Stimulated activated CD4-positive, alpha-beta T cell treated with anti-CD3 and anti-CD28 coated beads, TNF-alpha, amount 100 ng/mL, for 1 hour (primary cell): ENCODE measurements around the gene SPACDR.
"Not testable (repeated sequence)": the region's sequence is repeated elsewhere in the genome, so short reads cannot be mapped to it uniquely, and the experiment has no call there.

Experiments
- DNase-seq, 3 donors: peaks; one replicate each; pipeline ENCODE4 v3.0.0-alpha.2; 2020; ENCODE audit warnings: low read depth in 3 of 3, low spot score in 1 of 3

The SPACDR gene, protein sequence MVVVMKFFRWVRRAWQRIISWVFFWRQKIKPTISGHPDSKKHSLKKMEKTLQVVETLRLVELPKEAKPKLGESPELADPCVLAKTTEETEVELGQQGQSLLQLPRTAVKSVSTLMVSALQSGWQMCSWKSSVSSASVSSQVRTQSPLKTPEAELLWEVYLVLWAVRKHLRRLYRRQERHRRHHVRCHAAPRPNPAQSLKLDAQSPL

DNA sequence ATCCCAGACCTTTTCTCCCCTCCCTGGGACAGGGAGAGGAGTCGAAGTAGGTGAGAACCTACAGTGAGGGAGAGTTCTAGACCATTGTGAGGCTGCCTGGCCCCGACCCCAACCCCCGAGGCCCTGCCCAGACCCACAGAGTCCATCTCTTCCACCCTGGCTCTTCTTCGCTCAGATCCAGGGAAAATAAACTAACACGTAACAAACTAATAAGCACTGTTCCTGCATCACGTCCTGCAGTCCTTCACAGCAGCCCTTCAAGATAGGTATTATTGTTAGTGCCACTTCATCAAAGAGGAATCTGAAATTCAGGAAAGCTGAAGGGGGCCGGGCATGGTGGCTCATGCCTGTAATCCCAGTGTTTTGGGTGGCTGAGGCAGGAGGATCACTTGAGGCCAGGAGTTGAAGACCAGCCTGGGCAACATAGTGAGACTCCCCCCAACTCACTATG is at the start of gene SPACDR:
Gene SPACDR, minus strand, starts transcription at position 51 of the 451 bp plus-strand sequence. CDS start 235 bp downstream, outside the sequence.
- DNase-seq = no peak

DNA sequence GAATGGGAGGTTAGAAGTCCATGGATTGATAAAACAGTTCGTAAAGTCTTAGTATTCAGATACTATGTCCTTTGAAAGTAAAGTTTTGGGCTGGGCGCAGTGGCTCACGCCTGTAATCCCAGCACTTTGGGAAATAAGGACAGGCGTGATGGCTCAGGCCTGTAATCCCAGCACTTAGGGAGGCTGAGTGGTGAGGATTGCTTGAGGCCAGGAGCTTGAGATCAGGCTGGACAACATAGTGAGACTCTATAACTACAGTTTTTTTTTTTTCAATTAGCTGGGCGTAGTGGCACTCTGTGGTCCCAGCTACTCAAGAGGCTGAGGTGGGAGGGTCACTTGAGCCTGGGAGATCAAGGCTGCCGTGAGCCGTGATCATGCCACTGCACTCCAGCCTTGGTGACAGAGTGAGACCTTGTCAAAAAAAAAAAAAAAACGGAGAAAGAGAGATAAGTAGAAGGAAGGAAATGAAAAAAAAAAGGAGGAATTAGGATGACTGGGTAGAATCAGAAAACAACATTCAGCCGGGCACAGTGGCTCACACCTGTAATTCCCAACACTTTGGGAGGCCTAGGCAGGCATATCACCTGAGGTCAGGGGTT is 49.3 kb upstream of the SPACDR start:
- DNase-seq = no peak

DNA sequence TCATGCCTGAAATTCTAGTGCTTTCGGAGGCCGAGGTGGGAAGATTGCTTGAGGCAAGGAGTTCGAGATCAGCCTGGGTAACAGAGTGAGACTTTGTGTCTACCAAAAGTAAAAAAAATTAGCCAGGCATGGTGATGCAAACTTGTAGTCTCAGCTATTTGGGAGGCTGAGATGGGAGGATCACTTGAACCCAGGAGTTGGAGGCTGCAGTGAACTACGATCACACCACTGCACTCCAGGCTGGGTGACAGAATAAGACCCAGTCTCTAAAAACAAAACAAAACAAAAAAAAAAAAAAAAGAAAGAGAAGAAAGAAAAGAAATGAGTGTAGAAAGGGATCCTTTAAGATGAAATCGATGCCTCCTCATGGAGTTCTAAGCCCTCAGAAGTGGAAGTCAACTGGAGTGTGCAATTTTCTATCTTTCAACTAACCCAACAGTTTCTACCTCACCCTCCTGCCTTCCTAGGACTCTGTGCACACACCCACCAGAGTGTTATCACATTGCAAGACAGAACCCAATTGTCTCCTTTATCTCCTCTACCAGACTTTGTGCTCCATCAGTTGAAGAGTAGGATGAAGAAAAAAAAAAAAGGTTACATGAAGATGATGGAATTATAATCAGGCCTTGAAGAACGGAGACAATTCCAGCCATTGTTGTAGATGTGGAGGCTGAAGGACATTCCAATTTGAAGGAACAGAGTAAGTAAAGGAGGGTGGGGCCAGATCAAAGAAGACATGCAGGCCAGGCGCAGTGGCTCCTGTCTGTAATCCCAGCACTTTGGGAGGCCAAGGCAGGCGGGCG is 46.6 kb upstream of the SPACDR start:
- DNase-seq = no peak

DNA sequence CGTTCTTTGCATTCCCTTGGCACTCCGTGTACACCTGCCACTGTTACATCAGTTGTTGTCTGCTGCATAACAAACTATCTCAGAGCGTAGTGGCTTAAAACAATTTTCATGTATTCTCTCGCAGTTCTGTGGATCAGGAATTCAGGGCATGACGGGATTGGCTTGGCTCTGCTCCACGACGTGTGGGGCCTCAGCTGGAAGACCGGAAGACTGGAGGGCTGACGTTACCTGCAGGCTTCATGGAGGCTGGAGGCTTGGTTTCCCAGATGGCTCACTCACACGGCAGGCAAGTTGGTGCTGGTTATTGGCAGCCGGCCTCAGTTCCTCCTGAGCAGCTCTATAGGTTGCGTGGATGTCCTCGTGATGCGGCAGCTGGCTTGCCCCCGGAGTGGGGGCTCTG is 45.2 kb upstream of the SPACDR start:
- DNase-seq = no peak

DNA sequence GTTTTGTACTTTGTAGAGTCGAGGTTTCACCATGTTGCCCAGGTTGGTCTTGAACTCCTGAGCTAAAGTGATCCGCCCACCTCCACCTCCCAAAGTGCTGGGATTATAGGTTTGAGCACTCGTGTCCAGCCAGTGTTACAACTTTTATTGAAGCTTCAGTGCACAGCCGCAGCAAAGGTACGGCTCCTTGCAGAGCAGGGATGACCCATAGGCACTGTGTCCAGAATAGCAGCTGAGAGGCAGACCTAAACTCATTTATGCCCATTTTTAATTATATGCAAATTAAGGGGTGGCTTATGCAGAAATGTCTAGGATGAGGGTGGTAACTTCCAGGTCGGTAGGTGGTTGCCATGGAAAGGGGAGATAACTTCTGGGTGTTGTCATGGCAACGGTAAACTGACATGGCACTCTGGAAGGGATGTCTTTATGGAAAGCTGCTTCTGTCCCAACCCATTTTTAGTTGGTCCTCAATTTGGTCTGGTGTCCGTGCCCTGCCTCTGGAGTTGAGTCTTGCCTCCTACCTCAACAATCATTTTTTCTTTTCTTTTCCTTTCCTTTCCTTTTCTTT is 42.4 kb upstream of the SPACDR start:
- no peak for DNase-seq

DNA sequence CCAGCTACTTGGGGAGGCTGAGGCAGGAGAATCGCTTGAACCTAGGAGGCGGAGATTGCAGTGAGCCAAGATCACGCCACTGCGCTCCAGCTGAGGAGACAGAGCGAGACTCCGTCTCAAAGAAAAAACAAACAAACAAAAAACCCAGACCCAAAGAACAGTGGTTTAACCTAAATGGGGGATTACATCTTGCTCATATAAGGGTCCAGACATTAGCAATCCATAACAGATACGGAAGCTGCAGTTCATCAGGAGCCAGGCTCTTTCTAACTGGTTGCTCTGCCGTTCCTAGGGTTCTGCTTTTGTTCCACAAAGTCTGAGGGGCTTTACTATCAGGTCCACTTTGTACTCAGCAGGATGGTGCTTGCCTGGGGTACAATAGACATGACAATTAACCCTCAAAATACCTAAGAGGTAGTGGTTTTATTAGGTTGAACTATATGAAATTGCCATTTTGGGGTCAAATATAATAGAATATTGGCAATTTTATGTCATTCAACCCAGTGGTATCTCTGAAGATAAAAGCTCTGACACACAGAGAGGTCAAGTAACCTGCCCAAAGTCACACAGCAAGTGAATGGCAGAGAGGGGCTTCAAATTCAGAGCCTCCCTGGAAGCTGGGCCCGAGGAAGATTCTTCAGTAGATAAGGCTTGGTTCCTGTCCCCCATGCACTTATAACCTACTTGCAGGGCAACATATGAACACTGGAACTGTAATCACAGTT is 41.0 kb upstream of the SPACDR start:
- no peak for DNase-seq

DNA sequence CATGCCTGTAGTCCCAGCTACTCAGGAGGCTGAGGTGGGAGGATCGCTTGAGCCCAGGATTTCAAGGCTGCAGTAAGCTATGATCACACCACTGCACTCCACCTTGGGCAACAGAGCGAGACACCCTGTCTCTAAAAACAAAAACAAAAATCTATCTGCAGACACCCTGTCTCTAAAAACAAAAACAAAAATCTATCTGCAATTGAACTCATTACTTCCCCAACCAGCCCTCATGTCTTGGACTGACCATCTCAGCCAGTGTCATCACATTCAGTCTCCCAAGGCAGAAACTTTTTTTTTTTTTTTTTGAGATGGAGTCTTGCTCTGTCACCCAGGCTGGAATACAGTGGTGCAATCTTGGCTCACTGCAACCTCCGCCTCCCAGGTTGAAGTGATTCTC is 40.0 kb upstream of the SPACDR start:
- not testable (repeated sequence) for DNase-seq

DNA sequence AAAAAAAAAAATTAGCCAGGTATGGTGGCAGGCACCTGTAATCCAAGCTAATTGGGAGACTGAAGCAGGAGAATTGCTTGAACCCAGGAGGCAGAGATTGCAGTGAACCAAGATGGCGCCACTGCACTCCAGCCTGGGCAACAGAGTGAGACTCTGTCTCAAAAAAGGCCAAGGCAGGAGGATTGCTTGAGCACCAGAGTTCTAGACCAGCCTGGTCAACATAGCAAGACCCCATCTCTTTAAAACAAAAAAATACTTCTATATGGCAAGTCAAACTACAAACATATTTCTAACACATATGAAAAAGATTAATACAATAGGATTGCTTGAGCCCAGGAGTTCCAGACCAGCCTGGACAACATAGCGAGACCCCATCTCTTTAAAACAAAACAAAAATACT is 36.7 kb upstream of the SPACDR start:
- not testable (repeated sequence) for DNase-seq

DNA sequence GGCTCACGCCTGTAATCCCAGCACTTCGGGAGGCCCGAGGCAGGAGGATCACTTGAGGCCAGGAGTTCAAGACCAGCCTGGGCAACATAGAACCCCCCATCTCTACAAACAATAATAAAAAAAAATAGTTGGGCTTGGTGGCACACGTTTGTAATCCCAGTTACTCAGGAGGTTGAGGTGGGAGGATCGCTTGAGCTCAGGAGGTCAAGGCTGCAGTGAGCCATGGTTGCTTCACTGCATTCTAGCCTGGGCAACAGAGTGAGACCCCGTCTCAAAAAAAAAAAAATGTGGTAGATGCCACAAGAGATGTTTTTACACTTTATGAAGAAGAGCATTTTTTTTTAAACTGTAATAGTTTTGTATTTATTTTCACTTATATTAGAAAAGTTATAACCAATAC is 32.4 kb upstream of the SPACDR start:
- no peak for DNase-seq

DNA sequence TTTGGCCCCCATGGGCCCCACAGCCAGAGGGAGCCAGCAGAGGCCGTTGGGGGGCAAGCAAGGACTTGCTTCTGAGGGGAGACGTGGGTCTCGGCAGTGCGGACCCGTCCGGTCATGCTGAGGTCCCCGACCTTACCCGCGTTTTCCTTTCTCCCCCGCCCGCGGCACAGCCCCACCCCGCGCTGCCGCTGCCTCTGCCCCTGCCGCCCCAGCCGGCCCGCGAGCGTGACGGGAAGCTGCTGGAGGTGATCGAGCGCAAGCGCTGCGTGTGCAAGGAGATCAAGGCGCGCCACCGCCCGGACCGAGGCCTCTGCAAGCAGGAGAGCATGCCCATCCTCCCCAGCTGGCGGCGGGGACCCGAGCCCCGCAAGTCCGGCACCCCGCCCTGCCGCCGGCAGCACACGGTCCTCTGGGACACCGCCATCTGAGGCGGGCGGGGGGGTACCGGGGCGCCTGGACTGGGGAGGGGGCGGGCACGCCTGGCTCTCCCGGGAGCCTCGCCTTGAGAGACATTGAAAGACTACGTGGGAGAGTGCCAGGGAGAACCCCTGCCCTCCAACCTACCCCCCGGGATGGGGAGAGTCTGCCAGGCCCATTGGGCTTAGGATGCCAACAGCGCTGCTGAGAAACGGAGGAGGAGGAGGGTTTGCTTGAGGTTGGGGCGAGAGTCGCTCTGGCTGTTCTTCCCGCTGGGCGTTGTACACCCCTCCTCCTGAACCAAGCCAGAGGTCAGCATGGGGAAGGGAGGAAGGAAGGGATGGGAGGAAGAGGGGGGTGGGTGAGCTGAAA is 29.6 kb upstream of the SPACDR start:
- peak in 1 of 3 donors; percentile 43 for DNase-seq

DNA sequence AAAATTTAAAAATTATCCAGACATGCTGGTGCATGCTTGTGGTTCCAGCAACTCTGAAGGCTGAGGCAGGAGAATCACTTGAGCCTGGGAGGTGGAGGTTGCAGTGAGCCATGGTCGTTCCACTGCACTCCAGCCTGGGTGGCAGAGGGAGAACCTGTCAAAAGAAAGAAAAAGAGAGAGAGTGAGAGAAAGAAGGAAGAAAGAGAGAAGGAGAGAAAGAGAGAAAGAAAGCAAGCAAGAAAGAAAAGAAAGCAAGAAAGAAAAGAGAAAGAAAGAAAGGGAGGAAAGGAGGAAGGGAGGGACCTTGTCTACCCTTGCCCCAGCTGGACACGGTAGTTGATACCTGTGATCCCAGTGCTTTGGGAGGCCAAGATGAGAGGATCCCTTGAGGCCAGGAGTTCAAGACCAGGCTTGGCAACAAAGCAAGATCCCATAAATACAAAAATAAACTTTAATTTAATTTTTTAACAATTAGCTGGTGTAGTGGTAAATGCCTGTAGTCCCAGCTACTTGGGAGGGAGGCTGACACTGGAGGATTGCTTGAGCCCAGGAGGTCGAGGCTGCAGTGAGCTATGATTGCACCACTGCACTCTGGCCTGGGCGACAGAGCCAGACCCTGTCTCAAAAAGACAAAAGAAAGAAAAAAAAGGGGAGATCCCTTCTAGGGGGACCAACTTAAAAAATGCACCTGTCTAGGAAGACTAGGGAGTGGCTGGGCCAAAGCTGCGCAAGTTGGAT is 28.8 kb upstream of the SPACDR start:
- DNase-seq = no peak

DNA sequence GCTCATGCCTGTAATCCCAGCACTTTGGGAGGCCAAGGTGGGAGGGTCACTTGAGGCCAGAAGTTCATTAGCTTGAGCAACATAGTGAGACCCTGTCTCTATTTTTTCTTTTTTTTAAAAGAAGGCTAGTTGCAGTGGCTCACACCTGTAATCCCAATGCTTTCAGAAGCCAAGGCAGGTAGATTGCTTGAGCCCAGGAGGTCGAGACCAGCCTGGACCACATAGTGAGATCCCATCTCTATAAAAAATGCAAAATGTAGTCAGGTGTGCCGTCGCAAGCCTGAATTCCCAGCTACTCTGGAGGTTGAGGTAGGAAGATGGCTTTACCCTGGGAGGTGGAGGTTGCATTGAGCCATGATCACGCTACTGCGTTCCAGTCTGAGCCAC is 27.1 kb upstream of the SPACDR start:
- no peak for DNase-seq

DNA sequence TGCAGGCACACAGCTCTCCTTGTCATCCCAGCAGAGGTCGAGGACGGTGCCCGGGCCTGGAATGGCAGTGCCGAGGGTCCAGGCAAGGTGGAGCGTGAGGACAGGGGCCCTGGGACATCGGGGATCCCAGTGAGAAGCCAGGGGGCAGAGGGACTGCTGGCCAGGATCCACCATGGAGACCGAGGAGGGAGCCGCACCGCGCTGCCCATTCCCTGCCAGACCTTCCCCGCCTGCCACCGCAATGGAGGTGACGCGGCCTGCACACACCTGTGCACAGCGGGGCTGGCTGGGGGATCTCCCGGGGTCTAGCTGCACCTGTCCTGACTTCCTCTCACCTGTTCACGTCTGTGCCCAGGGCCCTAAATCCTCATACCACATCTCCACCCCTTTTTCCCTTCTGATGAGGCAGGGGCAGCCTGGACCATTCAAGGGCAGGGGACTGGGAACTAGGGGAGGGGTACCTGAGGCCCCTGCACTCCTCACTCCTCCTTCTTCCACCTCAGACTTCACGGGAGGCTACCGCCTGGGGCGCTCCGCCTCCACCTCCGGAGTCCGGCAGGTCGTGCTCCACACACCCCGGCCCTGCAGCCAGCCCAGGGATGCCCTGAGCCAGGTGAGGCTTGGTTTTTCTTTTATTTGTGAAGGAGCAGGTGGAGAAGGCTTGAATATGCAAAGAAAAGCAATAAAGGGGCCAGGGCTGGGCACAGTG is 26.6 kb upstream of the SPACDR start:
- DNase-seq = no peak

DNA sequence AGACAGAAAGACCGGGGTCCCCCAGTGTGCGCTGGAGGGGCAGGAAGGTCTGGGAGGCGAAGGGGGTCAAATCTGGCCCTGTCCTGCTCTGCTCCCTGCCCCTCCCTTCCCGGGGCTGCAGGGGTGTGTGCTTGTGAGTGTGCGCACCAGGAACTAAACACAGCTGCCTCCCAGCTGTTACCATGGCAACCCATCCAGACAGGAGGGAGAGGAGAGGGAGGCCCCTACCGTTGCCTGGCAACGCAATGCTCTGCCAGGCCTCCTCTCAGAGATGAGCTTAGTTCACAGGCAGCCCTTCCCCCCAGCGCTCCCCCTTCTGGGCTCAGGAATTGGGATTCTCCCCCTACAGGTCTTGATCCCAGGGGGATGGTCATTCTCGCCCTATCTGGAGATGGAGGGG is 25.8 kb upstream of the SPACDR start:
- no peak for DNase-seq

DNA sequence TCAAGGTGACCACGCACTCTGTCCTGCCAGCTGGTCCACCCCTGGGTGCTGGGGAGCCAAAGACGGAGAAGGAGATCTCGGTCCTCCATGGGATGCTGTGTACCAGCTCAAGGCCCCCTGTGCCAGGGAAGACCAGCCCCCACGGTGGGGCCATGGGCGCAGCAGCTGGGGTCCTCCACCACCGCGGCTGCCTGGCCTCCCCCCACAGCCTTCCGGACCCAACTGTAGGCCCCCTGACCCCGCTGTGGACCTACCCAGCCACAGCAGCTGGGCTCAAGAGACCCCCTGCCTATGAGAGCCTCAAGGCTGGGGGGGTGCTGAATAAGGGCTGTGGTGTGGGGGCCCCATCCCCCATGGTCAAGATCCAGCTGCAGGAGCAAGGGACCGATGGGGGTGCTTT is 25.1 kb upstream of the SPACDR start:
- no peak for DNase-seq

DNA sequence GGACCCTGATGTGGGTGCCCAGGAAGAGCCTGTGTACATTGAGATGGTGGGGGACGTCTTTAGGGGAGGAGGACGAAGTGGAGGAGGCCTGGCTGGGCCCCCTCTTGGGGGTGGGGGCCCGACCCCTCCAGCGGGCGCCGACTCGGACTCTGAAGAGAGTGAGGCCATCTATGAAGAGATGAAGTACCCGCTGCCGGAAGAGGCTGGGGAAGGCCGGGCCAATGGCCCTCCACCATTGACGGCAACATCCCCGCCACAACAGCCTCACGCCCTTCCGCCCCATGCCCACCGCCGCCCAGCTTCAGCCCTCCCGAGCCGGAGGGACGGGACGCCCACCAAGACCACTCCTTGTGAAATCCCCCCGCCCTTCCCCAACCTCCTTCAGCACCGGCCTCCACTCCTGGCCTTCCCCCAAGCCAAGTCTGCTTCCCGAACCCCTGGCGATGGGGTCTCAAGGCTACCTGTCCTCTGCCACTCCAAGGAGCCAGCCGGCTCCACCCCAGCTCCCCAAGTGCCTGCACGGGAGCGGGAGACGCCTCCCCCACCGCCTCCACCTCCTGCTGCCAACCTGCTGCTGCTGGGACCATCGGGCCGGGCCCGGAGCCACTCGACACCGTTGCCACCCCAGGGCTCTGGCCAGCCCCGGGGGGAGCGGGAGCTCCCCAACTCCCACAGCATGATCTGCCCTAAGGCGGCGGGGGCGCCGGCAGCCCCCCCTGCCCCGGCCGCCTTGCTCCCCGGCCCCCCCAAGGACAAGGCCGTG is 24.5 kb upstream of the SPACDR start:
- DNase-seq = no peak

DNA sequence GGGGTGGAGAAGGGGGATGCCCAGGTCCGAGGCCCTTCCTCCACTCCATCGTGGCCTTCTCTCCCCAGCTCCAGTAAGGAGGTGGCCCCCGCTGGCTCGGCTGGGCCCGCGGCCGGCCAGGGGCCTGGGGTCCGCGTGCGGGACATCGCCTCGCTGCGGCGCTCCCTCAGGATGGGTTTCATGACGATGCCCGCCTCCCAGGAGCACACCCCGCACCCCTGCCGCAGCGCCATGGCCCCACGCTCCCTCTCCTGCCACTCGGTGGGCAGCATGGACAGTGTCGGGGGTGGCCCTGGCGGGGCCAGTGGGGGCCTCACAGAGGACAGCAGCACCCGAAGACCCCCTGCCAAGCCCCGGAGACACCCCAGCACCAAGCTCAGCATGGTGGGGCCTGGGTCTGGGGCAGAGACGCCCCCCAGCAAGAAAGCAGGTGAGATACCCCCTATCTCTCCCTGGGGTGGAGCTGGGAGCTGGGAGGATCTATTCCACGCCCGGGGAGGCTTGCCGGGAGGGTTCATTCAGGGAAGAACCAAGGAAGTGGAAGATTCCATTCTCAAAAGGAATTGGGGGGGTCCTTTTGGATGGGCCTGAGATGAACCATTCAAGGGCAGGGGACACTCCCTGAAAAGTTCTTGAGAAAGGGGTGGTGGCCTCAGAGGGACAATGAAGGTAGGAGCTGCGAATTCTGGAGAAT is 22.8 kb upstream of the SPACDR start:
- no peak for DNase-seq

DNA sequence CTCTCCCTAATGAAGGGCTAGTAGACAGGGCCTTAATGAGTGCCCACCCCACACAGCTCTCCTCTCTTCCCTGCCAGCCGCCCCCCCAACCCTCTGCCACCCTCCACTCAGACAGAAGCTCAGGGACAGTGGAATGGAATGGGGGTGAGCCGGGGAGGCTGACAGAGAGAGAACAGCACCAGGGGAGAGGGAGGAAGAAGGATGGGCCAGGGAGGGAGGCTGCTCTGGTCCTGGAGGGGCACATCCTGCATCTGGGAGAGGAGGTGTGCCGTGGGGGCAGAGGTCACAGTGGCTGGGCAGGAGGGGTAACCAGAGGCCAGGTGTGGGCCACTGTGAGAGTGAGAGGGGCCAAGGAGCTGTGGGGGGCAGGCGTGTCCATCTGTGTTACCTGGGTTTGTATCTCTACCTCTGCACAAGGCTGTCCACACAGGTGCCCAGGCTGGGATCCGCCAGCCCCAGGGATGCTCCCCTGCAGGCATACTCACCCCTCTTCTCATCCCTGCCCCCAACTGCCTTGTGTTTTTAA is 22.1 kb upstream of the SPACDR start:
- no peak for DNase-seq
